HL-60/S4 treated with retinoic acid at 250 ng/mL for 4 days and 3 days (cell line): Measurements from ENCODE around the gene DLG2.

Experiments used
- in situ Hi-C: fragments of 300-500 bp; cut with MboI; formaldehyde crosslinking; loops from 2 replicates; pipeline ENCODE4 v1.7.0; 2022; ENCODE audit warnings: low sequenced_read_pairs

DLG2 gene

DNA sequence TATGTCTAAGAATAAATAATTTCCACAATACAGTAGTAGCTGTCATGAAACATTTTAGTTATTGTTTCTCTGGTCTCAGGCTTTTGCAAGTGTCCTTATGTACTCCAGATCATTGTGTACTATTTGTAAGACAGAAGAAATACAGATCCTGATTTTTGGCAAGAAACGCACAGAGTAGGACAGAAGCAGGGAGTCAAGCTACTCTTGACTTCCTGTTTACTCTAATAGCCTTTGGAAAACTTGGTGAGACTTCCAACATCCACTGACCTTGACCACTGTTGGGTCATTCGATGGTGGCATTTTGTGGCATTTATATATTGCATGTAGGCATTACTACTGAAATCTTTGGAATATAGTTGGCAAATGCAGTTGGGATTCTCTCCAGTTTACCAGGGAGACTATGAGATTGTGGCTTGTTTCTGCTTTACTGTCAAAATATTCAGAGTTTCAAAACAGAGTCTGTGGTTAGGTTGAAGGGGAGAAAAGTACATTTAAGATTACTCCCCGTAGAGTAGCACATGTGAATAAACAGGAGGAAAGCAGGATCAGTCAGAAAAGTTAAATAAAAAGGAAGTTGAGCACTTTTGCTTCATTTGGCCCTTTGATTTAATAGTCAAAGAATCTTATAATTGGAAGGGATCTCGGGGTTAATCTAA, 1614.8 kb downstream of the DLG2 start:
- in situ Hi-C loops: no loop called here

DNA sequence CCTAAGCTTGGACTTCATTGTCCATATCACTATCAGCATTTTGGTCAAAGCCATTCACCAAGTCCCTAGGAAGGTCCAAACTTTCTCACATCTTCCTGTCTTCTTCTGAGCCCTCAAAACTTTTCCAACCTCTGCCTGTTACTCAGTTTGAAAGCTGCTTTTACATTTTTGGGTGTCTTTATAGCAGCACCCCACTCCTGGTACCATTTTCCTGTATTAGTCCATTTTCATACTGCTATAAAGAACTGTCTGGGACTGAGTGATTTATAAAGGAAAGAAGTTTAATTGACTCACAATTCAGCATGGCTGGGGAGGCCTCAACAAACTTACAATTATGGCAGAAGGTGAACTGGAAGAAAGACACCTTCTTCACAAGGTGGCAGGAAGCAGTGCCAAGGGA, 1624.0 kb downstream of the DLG2 start:
- in situ Hi-C loops: no loop called here

DNA sequence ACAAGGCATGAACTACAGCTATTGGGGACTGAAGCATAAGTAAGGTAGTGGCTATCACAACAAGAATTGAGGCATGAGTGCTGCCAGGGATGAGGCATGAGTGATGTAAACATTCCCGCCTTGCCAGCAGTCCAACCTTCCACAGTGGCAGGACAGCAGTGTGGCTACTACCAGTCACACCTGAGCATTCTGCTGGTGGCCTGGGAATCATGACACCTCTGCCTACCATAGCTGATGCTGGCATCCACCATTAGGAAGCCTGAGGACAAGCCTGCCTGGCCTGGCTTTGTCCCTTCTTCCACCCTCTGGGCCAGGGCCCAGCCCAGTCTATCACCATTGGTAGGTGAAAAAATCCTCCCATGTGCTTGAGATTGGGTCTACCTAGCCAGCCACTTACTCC, 1628.2 kb downstream of the DLG2 start:
- in situ Hi-C loops: no loop called here

DNA sequence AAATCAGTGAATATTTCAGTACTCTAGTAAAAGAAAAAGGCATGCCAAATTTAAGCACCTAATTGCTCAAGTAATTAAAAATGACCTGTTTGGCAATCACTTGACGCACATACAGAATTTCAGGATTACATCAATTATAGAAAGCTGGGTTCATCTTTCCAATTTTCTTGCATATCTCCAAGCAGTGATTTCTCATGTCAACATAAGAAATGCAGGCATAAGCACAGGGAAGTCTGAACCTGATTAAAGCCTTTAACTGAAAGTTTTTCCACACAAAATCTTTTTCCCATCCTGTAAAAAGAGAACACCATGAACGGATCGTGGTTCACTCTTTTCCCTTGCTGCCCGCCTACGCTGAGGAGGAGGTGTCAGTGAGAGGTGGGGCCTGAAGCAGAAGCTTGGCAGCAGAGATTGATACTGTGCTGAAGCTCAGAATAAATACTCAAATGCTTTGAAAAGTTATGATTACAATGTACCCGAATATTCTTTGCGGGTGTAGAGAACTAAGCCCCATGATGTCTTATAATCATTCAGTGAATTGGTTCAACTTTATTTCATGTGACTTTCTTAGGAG, 1636.9 kb downstream of the DLG2 start:
- in situ Hi-C loops: no loop called here

DNA sequence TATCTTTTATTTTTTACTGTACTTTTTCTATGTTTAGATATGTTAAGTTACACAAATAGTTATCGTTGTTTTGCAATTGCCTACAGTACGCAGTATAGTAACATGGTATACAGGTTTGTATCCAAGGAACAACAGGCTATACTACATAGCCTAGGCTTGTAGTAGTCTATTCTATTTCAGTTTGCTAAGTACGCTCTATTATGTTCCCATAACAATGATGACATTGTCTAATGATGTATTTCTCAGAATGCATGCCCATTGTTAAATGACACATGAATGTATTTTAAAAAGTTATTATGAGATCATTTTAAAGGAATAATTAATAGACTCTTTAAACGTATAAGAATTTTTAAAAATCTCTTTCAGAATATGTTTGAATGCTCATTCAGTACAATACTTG, 1644.3 kb downstream of the DLG2 start:
- in situ Hi-C loops: no loop called here

DNA sequence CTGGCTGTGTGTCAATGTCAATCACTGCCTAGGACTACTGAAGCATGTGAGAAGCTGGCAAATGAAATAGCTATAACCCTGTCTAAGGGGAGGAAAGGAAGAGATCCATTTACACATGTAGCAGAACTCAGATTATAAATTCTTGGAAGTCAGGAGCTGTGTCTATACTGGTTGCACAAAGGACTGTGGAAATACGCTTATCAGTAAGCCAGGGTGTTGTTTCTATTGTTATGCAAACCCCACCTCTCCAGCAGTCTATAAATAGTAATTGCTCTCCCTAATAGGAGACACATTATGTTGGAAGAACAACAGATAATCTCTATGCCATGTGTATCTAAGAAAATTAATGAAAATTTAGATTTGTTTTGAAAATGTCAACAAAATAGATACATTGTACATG, 1647.6 kb downstream of the DLG2 start:
- in situ Hi-C loops: no loop called here

DNA sequence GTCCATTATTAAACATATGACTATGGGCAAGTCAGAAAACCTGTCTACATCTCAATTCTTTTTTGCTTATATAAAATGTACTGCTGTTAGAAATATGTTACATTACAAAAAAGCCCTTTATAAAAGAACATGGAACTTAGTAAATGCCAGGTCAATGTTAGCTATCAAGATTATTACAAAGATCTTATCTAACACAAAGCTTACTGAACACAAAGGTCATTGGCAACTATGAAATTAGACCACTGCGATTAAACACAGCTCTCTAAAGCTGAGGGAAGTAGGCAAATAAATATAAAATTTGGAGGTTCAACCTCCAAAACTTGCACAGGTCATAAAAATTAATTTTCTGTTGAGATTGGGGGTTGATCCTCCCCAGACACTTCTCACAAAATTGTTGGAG, 1648.2 kb downstream of the DLG2 start:
- in situ Hi-C loops: no loop called here

DNA sequence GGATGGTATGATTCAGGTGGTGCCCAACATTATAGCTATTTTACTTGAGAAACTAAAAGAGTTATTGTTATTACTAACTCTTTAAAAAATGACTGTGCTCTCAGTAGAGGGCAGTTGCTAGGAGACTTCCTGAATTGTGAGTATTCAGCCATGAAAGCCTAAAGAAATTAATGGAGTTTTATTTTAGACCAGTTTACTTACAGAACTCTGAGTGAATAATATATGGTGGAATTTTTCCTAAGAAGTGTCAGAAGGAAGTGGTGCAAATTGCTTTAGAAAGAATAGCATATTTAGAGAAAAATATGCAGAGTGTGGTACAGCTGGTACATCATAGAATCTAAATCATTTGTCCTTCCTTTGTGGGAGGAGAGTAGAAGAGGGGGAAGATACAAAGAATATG, 1651.1 kb downstream of the DLG2 start:
- in situ Hi-C loops: no loop called here

DNA sequence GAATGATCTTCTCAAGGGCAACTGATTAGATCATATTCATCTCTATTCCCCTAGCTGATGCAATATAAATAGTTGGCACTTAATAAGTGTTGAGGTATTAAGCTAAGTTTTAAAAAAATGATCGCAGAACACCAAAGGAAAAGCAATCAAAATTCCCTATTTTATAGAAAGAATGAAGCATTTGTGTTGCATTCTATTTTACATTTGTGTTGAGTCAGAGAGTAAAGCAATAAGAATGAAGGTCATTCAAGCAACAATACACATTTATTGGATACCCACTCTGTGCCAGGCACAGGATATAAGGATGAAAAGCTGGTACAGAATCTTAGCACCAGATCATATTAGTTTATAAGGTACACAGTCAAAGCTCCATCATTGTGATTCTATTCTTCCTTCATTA, 1654.6 kb downstream of the DLG2 start:
- in situ Hi-C loops: no loop called here

DNA sequence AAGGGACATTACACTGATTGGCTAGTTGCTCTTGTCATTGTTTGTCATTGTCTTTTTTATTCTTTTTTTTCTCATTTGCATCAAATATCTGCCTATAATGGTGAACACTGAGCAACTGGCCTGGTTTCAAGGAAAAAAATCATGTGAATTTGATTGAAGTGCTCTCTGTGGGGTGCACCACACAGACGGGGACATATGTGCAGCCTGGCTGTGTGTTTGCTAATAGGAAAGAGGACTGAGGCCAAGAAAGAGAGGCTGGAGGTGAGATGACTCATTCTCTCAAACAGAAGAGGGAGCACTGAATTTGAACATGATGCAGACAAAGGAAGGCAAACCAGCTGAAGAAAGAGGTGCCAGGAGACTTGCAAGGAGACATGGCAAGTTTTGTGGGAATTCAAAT, 1656.1 kb downstream of the DLG2 start:
- in situ Hi-C loops: no loop called here

DNA sequence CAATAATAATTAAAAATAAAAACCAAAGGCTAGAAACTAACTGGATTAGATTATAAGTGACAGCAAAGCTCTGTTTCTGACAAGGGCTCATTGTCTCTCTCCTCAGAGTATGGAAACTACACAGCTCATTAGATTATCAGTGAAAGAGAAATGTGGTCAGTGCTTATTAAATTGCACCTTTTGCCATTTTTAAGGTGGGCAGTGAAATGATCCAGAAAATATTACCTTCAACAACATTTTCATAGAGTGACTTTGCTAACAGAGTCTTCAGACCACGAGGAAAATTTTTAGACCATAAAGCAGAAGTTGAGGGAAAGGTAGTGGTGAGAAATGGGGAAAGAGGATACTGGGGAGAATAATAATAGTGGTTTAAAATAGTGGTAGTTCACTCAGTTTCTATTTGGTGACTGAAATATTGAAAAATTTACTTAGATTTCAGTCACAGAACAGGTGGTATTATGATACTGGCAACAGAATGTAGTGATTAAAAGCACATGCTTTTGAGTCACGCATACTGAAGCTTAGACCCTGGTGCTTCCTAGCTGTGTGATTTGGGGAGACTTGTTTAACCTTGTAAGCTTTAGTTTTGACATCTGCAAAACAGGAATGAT, 1657.0 kb downstream of the DLG2 start:
- in situ Hi-C loops: no loop called here

DNA sequence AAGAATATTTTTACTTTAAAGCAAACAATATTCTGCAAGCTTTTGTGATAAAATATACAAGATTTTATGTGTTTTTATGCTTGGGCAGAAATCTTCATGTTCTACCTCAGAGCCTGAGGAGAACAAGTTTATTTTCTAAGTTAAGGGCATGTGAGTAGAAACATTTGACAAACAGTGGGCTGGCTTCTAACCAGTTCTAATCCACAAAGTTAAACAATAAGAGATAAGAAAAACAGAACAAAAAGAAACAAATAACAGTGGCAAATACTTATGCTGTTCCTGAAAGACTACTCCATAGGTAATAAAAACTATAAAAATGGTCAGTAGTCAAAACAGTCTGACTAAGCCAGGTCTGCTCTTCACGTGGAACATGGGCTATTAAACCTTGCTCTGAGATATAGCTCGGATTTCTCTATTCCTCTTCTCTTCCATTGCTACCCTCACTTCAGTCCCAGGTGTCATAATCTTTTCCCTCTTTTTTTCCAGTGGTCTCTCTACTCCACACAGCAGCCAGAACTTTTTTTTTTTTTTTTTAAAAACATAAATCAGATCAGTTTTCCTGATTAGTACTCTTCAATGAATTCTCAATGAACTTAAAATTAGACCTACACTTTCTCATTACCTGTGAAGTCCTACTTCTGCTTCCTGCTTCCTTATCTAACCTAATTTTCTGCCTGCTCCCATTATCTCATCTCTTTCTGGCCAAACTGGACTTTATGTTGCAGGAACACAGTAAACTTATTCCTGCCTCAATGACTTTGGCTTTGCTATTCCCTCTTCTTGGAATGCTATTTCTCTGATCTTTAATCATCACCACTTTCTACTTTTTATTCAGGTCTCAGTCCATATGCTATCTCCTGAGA, 1669.9 kb downstream of the DLG2 start:
- in situ Hi-C loops: no loop called here

DNA sequence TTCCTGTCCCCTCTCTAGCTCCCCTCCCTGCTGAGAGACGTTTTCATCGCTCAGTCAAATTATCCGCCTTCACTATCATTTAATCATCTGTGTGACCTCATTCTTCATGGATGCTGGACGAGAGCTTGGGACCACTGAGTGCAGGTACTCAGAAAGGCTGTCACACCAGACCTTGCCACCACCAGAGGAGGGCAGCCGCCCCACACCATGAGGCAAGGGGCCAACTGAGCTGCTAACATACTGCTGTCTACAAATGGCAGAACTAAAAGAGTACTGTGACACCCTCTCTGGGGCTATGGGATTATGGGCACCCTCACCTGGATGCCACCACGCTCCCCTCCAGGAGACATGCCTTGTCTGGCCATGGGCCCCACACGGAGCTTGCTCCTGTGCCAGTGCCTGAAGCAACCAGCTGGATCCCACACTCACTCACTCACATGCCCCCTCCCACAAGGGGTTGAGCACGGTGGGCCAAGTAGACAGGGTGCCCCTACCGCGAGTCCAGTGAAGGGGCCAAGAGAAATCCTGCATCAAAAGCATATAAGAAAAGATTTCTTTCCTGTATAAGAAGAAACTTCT, 1670.9 kb downstream of the DLG2 start:
- in situ Hi-C loops: no loop called here

DNA sequence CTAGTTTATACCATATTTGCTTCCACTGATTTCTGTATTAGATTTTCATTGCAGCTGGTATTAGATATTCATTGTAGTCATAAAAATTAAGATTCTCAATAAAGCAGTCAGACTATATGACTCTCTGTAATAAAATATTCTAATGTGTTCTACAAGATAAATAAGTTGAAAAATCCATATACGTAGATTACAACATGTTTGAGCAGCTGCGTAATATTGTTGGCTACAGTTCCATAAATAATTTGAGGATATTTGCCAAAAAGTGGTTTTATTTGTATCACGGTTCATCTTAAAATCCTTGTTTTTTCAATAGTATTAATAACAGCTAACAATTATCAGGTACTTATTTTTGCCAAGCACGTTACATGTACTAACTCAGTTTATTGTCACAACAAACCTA, 1672.4 kb downstream of the DLG2 start:
- in situ Hi-C loops: no loop called here

DNA sequence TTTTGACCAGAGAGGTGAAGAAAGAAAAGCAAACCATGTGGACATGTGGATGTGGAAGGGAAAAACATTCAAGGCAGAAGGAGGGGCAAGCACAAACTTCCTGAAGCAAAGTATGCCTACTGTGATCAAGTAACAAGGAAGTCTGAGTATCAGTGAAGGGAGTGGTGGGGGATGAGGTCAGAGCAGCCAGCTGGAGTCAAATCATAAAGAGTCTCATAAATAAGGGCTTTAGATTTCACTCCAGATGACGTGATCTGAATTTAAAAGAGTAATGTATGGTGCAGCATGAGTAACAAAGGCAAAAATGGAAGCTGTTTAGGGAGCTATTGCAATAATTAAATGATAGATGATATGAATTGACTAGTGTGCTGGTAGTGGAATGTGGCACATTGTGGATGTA, 1675.6 kb downstream of the DLG2 start:
- in situ Hi-C loops: no loop called here

DNA sequence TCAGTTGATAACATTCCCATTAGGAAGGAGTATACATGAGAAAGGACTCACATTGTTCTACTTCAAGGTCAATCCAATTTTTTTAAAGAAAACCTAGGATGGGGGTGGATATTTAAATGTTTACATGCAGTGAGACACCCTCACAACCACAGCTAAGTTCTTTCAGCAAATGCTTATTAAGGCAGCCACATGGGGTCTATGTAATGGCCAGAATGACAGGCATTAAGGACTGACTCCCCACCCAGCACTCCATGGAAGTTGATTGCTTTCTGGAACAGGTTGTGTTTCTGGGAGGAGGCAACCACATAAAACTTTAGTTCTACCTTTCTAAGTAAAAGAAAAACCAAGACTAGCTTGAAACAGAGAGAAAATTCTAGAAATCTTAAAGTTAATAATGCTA, 1678.9 kb downstream of the DLG2 start:
- in situ Hi-C loops: no loop called here

DNA sequence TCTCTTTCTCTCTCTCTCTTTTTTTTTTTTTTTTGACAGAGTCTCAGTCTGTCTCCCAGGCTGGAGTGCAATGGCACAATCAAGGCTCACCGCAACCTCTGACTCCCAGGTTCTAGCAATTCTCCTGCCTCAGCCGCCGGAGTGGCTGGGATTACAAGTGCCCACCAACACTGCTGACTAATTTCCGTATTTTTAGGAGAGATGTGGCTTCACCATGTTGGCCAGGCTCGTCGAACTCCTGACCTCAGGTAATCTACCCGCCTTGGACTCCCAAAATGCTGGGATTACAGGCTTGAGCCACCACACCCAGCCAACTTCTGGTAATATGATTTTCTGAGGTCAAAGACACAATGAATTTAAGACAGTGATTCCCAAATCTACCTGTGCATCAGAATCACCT, 1681.2 kb downstream of the DLG2 start:
- in situ Hi-C loops: no loop called here

DNA sequence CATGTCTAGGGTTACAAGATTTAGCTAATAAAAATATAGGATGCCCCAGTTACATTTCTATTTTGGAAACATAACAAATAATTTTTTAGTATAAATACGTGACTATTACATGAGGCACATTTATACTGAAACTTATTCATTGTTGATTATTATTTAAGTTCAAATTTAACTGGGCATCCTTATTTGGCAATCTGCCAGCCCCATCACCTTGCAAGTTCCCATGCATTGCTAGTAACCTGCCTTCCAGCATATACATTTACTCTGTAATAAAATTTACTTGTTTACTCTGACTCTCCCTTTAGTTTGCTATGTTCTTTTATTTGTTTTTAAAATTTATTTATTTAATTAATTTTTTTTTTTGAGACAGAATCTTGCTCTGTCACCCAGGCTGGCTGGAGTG, 1686.1 kb downstream of the DLG2 start:
- in situ Hi-C loops: no loop called here

DNA sequence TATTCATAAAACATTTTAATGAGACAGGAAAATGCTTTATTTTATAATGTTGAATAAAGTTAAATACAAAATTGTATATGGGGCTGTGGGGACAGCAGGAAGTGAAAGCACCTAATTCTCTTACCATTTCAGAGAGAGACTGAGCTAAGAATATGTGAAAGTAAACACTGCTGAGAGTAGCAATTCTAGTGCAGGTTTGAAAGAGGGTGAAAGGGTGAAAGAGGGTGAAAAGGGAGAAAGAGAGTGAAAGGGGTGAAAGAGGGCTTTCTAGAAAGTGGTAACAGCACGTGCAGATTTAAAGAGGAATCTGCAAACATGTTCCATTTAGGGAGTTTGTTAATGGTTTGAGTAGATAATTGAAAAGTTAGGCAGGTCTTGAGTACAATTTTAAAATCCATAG, 1689.0 kb downstream of the DLG2 start:
- in situ Hi-C loops: no loop called here

DNA sequence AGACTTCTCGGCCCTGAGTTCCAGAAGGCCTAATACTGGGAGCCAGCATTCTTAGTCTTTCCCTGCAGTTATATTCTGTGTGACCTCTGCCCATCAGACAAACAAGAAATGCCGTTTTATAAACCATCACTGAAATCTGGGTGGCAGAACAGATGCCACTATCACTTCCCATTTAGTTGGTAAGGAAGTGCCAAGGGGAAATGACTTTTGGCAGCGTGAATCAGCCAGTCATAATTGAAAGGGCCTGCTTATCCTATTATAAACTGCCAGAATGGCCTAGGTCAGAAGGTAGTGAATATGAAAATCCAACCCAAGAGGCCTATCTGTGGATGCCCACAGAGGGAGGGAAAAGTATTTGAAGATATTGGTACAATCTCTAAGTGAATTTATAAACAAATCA, 1694.1 kb downstream of the DLG2 start:
- in situ Hi-C loops: no loop called here

DNA sequence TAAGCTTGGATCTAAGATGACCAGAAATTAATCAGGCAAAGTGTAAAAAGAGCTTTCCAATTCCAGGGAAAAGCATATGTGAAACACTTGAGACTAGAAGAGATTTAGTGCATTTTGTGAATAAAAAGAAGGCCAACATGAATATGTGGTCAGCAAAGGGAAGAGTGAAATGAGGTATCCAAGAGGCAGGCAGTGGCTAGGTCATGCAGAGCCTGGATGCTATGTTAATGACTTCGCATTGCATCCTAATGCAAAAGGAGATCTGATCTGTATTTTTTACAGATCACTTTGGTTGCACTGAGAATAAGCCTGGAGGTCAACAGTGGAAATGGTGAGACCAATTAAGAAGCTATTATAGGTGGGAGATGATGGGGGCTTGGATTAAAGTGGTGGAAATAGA, 1699.7 kb downstream of the DLG2 start:
- in situ Hi-C loops: no loop called here
